Fibroblast of villous mesenchyme (primary cell): ENCODE measurements around the gene NOS2. TPM values are rescaled to one million over a fixed set of nuclear protein-coding genes. Genes with fewer than 3 reads are reported as not detected.
A peak's percentile ranks its signal among the peaks of the same experiment; 100 is the strongest.

Experiments
- DNase-seq: peaks from one replicate; pipeline ENCODE4 v3.0.0-alpha.2; 2010; ENCODE audit warnings: low read depth
- H3K4me3 ChIP-seq: 2 replicates; pipeline ENCODE4 v1.5.1; 2011; ENCODE audit warnings: low read depth, mild to moderate bottlenecking, low read length
- total RNA-seq: library from RNA; depleted of rRNA; stranded (reverse); fragments of >200 nt; gene quantifications from 2 replicates; pipeline ENCODE4 v1.2.3, GENCODE V29; 2012
- TF ChIP-seq, protein P1 (sequence below): IDR thresholded peaks from 2 replicates; pipeline ENCODE4 v1.5.1; 2012; ENCODE audit warnings: low read depth, mild to moderate bottlenecking, low read length; ENCODE audit not compliant: insufficient read depth

The NOS2 gene
- total RNA-seq, 1 donor, result not detected

DNA sequence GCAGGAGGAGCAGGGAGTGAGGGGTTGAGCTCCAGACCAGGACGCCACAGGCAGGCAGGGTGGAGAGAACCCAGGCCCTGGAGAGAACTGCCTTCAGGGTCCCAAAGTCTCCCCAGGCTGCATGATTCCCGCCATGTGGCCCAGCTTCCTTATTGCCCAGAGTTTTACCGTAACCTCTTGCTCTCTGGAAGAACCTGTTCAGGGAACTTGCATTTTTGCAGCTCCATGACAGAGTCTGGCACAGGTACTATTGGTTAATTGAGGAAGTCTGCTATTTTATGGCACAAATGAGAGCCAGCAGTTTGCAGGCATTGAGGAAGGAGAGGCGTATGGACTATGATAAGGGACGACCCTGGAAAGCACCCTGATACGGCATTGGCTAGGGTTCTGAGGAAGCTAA lies 11.6 kb upstream of the NOS2 start:
- TF ChIP-seq, protein P1, sequence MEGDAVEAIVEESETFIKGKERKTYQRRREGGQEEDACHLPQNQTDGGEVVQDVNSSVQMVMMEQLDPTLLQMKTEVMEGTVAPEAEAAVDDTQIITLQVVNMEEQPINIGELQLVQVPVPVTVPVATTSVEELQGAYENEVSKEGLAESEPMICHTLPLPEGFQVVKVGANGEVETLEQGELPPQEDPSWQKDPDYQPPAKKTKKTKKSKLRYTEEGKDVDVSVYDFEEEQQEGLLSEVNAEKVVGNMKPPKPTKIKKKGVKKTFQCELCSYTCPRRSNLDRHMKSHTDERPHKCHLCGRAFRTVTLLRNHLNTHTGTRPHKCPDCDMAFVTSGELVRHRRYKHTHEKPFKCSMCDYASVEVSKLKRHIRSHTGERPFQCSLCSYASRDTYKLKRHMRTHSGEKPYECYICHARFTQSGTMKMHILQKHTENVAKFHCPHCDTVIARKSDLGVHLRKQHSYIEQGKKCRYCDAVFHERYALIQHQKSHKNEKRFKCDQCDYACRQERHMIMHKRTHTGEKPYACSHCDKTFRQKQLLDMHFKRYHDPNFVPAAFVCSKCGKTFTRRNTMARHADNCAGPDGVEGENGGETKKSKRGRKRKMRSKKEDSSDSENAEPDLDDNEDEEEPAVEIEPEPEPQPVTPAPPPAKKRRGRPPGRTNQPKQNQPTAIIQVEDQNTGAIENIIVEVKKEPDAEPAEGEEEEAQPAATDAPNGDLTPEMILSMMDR, result no peak
- DNase-seq, result no peak
- H3K4me3 ChIP-seq, result no peak overlapping the region

DNA sequence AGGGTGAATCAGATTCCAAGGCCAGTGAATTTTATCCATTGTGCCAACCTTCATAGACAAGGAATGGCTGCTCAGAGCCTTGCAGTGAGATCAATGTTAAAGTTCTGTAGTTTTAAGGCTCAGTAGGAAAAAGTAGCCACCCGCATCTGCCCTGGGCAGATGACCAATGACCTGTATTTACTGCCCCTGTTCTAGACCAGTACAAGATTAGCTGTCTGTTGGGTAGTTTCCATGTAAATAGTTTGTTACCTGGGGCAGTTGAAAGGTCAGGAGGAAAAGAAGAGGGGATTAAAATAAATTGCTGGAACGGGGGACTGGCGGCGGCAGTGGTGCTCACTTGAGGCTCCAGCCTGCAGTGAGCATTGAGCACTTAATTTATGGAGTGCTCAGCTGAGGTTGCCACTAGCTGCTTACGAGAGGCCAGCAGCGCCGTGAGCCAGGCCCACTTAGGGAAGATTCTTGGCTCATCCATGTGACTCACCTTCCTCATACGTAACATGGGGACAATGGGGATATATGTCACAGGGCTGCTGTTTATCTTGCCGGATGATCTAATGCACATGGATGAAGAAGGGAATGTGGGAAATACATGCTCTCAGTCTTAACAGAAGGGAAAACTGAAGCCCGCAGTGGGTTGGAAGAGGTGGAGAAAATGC lies 10.7 kb upstream of the NOS2 start:
- TF ChIP-seq, protein P1, result no peak
- no peak overlapping the region for H3K4me3 ChIP-seq
- no peak for DNase-seq

- DNase-seq, result no peak
- TF ChIP-seq, protein P1, result no peak
- no peak overlapping the region for H3K4me3 ChIP-seq
These were observed 10.0 kb upstream of the NOS2 start for GRCh38 chr17:27810211-27810901.

DNA sequence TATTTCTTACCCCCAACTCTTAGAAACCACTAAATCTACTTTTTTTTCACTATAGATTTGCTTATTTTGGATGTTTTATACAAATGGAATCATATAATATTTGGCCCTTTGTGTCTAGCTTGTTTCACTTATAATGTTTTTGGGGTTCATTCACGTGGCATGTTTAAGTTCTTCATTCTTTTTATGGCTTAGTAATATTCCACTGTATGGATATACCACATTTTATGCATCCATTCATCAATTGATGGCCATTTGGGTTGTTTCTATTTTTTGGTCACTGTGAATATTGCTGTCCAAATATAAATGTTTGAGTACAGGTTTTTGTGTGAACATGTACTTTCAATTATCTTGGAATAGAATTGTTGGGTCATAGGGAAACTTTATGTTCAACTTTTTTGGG lies 9.2 kb upstream of the NOS2 start:
- no peak for DNase-seq
- H3K4me3 ChIP-seq, result no peak overlapping the region
- TF ChIP-seq, protein P1, result no peak

DNA sequence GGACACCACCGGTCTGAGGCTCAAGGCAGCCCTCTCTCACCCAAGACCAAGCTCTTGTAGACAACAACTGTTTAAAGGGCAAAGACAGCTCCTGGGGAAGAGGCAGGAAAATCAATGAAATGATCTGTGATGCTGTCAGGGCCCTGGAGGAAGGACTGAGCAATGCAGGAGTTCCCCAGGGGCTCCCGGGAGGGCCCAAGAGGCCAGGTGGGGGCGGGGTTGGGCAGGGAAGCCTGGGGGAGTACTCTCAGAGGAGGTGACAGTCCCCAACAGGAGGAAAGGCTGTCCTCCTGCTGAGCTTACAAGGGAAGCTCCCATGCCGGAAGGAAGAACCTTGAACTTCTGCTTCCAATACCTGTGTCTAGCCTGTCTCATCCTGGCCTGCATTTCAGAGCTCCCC lies 8.3 kb upstream of the NOS2 start:
- no peak overlapping the region for H3K4me3 ChIP-seq
- DNase-seq, result no peak
- TF ChIP-seq, protein P1, result no peak

- peak; percentile 6 for DNase-seq
- TF ChIP-seq, protein P1, result no peak
- no peak overlapping the region for H3K4me3 ChIP-seq
These were observed 7.5 kb upstream of the NOS2 start for GRCh38 chr17:27807567-27808470.
